ENCODE measurements around the gene ZNF615.
A peak's percentile ranks its signal among the peaks of the same experiment; 100 is the strongest.

ZNF615 gene

GRCh38 chr19:52007806-52008557 is at the start of gene ZNF615 (continued):
- TF ChIP-seq ZNF530 (tag by site-specific recombination; IDR thresholded peaks at IDR 0.05; ENCODE audit: low read depth) (no peak), ZBTB1 (tag by site-specific recombination; IDR thresholded peaks at IDR 0.05) (no peak), FEZF1 (tag by site-specific recombination; IDR thresholded peaks at IDR 0.05) (no peak), ZNF596 (tag by site-specific recombination; IDR thresholded peaks at IDR 0.05) (no peak), ZNF214 (tag by site-specific recombination; IDR thresholded peaks at IDR 0.05; ENCODE audit: borderline replicate concordance) (no peak), ZBTB10 (tag by site-specific recombination; IDR thresholded peaks at IDR 0.05) (peak; percentile 70), ZNF843 (tag by site-specific recombination; IDR thresholded peaks at IDR 0.05) (peak; percentile 11; the same call in 1 of the 2 replicates), ZBTB21 (tag by site-specific recombination; IDR thresholded peaks at IDR 0.05) (no peak), PRDM2 (tag by site-specific recombination; IDR thresholded peaks at IDR 0.05; ENCODE audit: borderline replicate concordance) (no peak), BCL6B (tag by site-specific recombination; IDR thresholded peaks at IDR 0.05) (no peak), GLIS2 (tag by site-specific recombination; IDR thresholded peaks at IDR 0.05) (peak; percentile 62), ZNF280C (tag by site-specific recombination; IDR thresholded peaks at IDR 0.05) (no peak), ZNF362 (tag by site-specific recombination; IDR thresholded peaks at IDR 0.05) (no peak), ZNF791 (tag by site-specific recombination; IDR thresholded peaks at IDR 0.05) (no peak), ZNF280D (tag by site-specific recombination; IDR thresholded peaks at IDR 0.05) (peak; percentile 92; the same call in 1 of the 2 replicates), ZNF510 (tag by site-specific recombination; IDR thresholded peaks at IDR 0.05; ENCODE audit: insufficient replicate concordance) (no peak), ZNF112 (tag by site-specific recombination; IDR thresholded peaks at IDR 0.05) (no peak), ZNF560 (tag by site-specific recombination; IDR thresholded peaks at IDR 0.05; ENCODE audit: borderline replicate concordance) (no peak), ZNF416 (tag by site-specific recombination; IDR thresholded peaks at IDR 0.05) (no peak), MYNN (tag by site-specific recombination; IDR thresholded peaks at IDR 0.05; ENCODE audit: borderline replicate concordance) (no peak), HOXA7 (CRISPR knock-in tag; IDR thresholded peaks at IDR 0.05; ENCODE audit: borderline replicate concordance) (no peak), ZBTB8A (tag by site-specific recombination; IDR thresholded peaks at IDR 0.05) (peak; percentile 42; the same call in 1 of the 2 replicates)

Data from HEK293 (cell line).